ENCODE data around the gene SPATA4.

- TF ChIP-seq CTCF (IDR thresholded peaks at IDR 0.05; ENCODE audit: insufficient read depth, low read length) (no peak), SPI1 (IDR thresholded peaks at IDR 0.05; ENCODE audit: borderline replicate concordance, low read depth) (no peak)
Observed at GRCh38 chr4:176205299-176205698, 9.9 kb upstream of the SPATA4 start.

All from HL-60 (cell line).